UCSD-AML1 (cell line): ENCODE data around the gene DGCR2.
"Not testable (repeated sequence)": the region's sequence is repeated elsewhere in the genome, so short reads cannot be mapped to it uniquely, and the experiment has no call there.

Source experiments
- DNase-seq: peaks from one replicate; lab custom pipeline; 2025; ENCODE audit not compliant: unreplicated experiment; lab: John Stamatoyannopoulos, UW

The DGCR2 gene

GRCh38 chr22:19043121-19044085 is 78.8 kb downstream of the DGCR2 start:
- DNase-seq = no peak

- DNase-seq = no peak
Observed at GRCh38 chr22:19042285-19043120, 79.7 kb downstream of the DGCR2 start.

DNA sequence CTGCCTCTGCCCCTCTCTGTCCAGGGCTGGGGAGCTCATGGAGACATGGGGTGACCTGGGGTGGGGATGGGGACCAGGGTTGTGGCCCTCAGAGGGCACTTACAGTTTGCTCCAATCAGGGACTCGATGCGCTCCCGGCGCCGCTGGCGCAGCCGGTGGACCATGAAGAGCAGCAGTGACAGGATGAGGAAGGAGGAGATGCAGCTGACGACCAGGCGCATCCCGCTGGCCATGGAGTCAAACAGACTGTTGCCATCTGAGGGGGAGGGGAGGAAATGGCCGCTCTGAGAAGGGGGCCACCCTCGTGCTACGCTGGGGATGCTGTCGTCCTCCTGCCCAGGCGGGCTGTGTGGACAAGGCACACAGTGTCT is 80.5 kb downstream of the DGCR2 start:
- DNase-seq = no peak

- no peak for DNase-seq
Observed at GRCh38 chr22:19040888-19041703, 81.1 kb downstream of the DGCR2 start.

DNA sequence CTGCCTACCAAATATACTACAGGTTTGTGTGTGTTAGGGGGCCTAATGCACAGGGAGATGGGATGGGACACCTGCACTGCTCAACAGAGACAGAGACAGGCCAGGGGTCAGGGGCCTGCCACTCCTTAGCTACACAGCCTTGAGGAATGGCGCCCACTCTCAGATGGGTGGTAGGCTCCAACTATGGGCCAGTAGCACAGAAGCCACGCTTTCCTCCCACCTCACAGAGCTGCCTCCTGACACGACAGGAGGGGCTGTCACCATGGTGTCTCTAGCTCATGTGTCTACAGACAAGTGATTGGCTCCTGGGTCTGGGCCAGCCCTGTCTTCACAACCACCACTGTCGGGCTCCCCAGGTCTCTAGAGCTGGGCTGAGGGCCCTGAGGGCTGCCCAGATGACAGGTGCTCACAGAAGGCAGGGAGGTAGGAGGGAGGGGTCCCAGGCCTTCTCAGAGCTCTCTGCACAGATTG is 81.8 kb downstream of the DGCR2 start:
- DNase-seq = no peak

- no peak for DNase-seq
Observed at GRCh38 chr22:19039796-19040280, 82.4 kb downstream of the DGCR2 start.

DNA sequence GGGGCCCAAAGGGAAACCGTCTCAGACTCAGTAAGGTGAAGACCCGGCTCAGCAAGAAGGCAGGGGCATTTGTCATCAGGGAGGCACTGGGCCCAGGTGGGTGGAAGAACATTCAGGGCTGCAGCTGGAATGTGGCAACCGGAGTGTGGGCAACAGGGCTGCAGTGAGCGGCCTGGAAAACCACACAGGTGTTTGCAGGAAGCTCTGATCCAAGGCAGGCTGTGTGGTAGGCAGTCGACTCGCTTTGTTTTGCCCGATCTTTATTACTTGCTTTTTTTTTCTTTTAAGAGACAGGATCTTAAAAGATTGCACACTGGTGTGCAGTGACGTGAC is 82.8 kb downstream of the DGCR2 start:
- DNase-seq = no peak

DNA sequence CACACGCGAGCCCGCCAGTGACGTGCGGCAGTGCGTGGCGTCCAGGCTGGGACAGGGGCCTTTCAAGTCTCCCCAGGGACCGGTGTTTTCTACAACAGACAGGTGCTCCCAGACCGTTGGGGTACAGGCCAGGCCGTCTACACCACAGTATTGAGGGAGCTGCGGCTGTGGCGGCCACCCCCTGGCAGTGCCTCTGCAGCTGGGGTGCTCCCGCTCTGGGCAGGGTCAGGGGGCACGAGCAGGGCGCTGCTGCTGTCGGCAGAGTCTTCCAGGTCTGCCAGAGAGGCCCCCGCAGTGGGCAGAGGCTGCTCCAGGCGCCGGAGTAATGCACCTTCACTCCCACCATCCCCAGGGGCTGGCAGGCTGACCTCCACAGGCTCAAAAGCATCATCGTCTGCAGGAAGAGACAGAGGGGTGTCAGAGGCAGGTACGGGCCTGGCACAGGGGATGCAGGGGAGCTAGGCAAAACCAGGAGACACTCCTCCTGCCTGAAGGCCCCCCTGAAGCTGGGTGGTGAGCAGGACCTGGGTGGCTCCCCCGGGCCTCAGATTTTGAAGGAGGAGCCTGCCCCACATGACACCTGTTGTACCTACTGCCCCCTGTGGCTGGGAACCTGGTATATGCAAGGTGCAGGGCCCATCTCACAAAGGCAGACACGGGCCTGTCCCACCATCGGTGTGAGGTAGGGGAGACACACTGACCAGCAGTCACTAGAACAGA is 83.3 kb downstream of the DGCR2 start:
- DNase-seq = no peak

GRCh38 chr22:19038164-19038546 is 84.1 kb downstream of the DGCR2 start:
- DNase-seq = no peak

GRCh38 chr22:19037282-19038163 is 84.7 kb downstream of the DGCR2 start:
- DNase-seq = no peak

DNA sequence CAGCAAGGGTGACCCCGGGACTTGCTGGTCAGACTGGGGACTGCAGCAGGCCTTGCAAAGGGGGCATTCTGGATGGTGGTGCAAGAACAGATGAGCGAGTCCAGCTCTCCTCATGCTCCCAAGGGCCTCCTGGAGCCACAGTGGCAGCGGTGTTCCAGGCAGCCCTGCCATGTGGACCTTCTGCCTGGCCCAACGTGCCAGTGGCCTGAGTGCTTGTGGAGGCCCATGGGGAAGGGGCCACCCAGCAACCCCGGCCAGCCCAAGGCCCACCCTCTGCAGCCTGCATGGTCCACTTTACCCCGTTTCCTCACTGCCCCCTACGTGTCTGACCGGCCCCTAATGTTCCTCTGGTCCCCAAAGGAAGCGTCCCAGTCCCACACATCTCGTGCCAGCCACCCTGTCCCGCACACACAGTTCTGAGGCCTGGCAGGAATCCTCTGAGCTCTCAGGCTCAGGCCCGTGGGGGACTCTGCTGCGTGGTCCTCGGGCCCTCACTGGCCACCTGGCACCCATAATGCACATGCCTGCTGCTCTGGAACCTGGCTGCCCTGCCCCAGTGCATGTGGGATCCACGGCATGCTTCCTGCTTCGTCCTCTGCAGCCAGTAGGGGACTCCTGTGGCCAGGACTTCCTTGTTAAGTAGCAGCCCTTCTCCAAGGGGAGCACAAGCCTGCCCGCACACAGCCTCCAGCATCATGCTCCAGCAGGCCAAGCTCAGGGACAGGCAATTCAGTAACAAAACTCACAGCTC is 85.5 kb downstream of the DGCR2 start:
- DNase-seq = no peak

GRCh38 chr22:19036229-19036522 is 86.0 kb downstream of the DGCR2 start:
- no peak for DNase-seq

- DNase-seq = no peak
Observed at GRCh38 chr22:19035474-19036228, 86.6 kb downstream of the DGCR2 start.

GRCh38 chr22:19035126-19035473 is 87.1 kb downstream of the DGCR2 start:
- DNase-seq = not testable (repeated sequence)

- DNase-seq = not testable (repeated sequence)
Observed at GRCh38 chr22:19034724-19035120, 87.5 kb downstream of the DGCR2 start.

- not testable (repeated sequence) for DNase-seq
Observed at GRCh38 chr22:19034031-19034723, 88.0 kb downstream of the DGCR2 start.

DNA sequence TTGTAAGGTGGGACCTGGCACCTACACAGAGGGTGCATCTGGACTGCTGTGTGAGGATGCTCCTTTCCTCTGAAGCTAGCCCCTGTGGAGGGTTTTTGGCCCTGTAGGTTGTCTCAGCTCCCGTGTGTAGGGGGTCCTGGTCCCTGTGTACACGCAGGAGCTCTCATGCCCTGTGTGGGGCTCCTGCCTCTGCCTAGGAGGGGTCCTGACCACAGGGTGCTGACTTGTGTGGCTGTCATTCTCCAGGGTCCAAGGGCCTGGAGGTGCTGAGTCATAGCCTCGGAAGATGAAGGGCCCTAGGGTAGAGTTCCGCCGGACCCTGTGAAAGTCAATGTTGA is 88.7 kb downstream of the DGCR2 start:
- not testable (repeated sequence) for DNase-seq
